Peyer's patch (tissue), 4 donors: Measurements from ENCODE around the gene NFE2L2.

Experiments used
- POLR2A ChIP-seq, 2 donors: fragments of 450-650 bp; IDR thresholded peaks; one replicate each; pipeline ENCODE4 v1.5.1; 2017; ENCODE audit warnings: antibody characterized with exemption in 2 of 2, mild to moderate bottlenecking in 2 of 2, moderate library complexity in 2 of 2
- TF ChIP-seq, protein P1 (sequence below), 6 experiments: fragments of 450-650 bp in 4 of 6; fragments of 200-600 bp in 2 of 6; sonication (generic) in 1 of 6; IDR thresholded peaks; one replicate each; pipeline ENCODE4 v1.5.1; 2017 to 2019; ENCODE audit warnings: antibody characterized with exemption in 6 of 6, mild to moderate bottlenecking in 3 of 6, moderate library complexity in 1 of 6

DNA sequence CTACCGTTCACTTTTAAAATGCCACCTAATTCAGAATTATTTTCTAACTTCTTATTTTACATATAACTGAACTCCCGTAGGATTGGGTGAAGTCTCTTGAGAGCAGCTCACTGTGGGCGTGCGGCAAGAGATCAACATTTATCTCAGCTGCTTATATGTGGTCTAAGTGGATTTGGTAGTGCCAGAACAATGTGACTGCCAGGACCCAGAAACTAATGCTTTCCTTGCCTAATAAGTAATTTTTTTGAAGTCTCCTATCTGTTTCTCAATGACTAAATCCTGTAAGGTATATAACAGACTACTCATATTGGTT is 11.2 kb upstream of the NFE2L2 start:
- TF ChIP-seq, protein P1, sequence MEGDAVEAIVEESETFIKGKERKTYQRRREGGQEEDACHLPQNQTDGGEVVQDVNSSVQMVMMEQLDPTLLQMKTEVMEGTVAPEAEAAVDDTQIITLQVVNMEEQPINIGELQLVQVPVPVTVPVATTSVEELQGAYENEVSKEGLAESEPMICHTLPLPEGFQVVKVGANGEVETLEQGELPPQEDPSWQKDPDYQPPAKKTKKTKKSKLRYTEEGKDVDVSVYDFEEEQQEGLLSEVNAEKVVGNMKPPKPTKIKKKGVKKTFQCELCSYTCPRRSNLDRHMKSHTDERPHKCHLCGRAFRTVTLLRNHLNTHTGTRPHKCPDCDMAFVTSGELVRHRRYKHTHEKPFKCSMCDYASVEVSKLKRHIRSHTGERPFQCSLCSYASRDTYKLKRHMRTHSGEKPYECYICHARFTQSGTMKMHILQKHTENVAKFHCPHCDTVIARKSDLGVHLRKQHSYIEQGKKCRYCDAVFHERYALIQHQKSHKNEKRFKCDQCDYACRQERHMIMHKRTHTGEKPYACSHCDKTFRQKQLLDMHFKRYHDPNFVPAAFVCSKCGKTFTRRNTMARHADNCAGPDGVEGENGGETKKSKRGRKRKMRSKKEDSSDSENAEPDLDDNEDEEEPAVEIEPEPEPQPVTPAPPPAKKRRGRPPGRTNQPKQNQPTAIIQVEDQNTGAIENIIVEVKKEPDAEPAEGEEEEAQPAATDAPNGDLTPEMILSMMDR (IDR thresholded peaks at IDR 0.05): no peak
- no peak for TF ChIP-seq POLR2A (IDR thresholded peaks at IDR 0.05)
